GM10248 (cell line): Measurements from ENCODE around the gene GAPVD1.

Source experiments
- CTCF ChIA-PET: fragments of 300-600 bp; sonication (Branson Sonifier 250); formaldehyde crosslinking; extraction: SDS; loops from one replicate; lab custom pipeline; 2021; ENCODE audit warnings: antibody characterized with exemption; lab: Yijun Ruan, JAX
- POLR2A ChIA-PET: fragments of 350-650 bp; sonication (Branson Sonifier 250); formaldehyde crosslinking; extraction: SDS; loops from one replicate; lab custom pipeline; 2020; ENCODE audit warnings: antibody characterized with exemption; lab: Yijun Ruan, JAX
- DNase-seq: peaks from one replicate; pipeline ENCODE4 v3.0.0; 2012; ENCODE audit errors: extremely low spot score
- CTCF ChIP-seq: IDR thresholded peaks from 2 replicates; pipeline ENCODE4 v1.5.1; 2012; ENCODE audit warnings: mild to moderate bottlenecking, low read depth; ENCODE audit errors: extremely low read depth, missing control alignments, control extremely low read depth

GAPVD1 gene

GRCh38 chr9:125415583-125416460, 154.2 kb downstream of the GAPVD1 start:
- DNase-seq: no peak
- ChIA-PET CTCF (interaction anchor here (1.2 kb wide), 1 partner anchor 8 kb away, joined by 3 read pairs; no protein-coding TSS in a partner anchor), POLR2A (no interaction called here)
- no peak for TF ChIP-seq CTCF

- CTCF ChIA-PET: interaction anchor here (1.2 kb wide), 1 partner anchor 9 kb away, joined by 3 read pairs; no protein-coding TSS in a partner anchor
These were observed 154.9 kb downstream of the GAPVD1 start for GRCh38 chr9:125416517-125416916.

More at GRCh38 chr9:125416517-125416916, 154.9 kb downstream of the GAPVD1 start:
- POLR2A ChIA-PET: no interaction called here
- TF ChIP-seq CTCF: no peak
- no peak for DNase-seq
